SK-N-SH (cell line): ENCODE data around the gene CASKIN1.

Source experiments
- JUND ChIP-seq: IDR thresholded peaks from 2 replicates; pipeline ENCODE4 v1.4.0; 2012
- RAD21 ChIP-seq: IDR thresholded peaks from 2 replicates; pipeline ENCODE4 v1.6.1; 2012; ENCODE audit warnings: mild to moderate bottlenecking, low read length
- TAF1 ChIP-seq: IDR thresholded peaks from 2 replicates; pipeline ENCODE4 v1.6.1; 2012; ENCODE audit warnings: low read depth, mild to moderate bottlenecking, low read length, moderate library complexity, borderline replicate concordance
- YY1 ChIP-seq: IDR thresholded peaks from 2 replicates; pipeline ENCODE4 v1.4.0; 2012; ENCODE audit warnings: low read depth, mild to moderate bottlenecking
- TF ChIP-seq, protein P1 (sequence below): fragments of 200-600 bp; sonication (generic); IDR thresholded peaks from 2 replicates; pipeline ENCODE4 v1.6.1; 2017; ENCODE audit warnings: antibody characterized with exemption, mild to moderate bottlenecking, moderate library complexity
- TF ChIP-seq, protein P2 (sequence below): fragments of 150-350 bp; IDR thresholded peaks from 2 replicates; pipeline ENCODE4 v1.6.1; 2017; ENCODE audit warnings: antibody characterized with exemption, low read length, low read depth, borderline replicate concordance

DNA sequence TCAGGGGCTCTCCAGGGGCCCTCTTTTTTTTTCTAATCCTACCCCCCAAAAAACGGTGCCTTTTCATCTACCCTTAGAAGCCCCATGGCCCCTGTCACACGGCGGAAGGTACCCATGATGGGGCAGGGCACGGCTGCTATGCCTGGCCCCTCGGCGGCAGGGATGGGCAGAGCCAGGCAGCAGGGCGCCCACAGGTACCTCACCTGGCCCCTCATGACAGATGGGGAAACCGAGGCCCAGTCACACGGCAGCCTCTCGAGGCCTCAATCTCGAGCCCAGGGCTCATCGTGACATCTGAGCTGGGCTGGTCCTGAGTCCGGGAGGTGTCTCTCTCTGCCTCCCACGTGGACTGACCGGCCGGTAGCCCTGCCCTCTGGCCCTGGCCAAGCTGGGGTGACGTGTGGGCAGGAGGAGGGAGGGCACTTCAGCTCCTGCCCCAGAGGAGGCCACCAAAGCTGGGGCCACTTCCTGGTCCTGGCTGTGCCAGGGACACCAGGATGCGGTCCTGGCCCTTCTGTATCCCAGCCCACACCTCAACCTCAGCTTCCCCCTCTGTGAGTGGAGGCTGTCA is 29.3 kb downstream of the CASKIN1 start:
- TF ChIP-seq, protein P1, sequence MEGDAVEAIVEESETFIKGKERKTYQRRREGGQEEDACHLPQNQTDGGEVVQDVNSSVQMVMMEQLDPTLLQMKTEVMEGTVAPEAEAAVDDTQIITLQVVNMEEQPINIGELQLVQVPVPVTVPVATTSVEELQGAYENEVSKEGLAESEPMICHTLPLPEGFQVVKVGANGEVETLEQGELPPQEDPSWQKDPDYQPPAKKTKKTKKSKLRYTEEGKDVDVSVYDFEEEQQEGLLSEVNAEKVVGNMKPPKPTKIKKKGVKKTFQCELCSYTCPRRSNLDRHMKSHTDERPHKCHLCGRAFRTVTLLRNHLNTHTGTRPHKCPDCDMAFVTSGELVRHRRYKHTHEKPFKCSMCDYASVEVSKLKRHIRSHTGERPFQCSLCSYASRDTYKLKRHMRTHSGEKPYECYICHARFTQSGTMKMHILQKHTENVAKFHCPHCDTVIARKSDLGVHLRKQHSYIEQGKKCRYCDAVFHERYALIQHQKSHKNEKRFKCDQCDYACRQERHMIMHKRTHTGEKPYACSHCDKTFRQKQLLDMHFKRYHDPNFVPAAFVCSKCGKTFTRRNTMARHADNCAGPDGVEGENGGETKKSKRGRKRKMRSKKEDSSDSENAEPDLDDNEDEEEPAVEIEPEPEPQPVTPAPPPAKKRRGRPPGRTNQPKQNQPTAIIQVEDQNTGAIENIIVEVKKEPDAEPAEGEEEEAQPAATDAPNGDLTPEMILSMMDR, result no peak
- TF ChIP-seq TAF1 (no peak), RAD21 (no peak), YY1 (no peak), JUND (no peak)
- TF ChIP-seq, protein P2, sequence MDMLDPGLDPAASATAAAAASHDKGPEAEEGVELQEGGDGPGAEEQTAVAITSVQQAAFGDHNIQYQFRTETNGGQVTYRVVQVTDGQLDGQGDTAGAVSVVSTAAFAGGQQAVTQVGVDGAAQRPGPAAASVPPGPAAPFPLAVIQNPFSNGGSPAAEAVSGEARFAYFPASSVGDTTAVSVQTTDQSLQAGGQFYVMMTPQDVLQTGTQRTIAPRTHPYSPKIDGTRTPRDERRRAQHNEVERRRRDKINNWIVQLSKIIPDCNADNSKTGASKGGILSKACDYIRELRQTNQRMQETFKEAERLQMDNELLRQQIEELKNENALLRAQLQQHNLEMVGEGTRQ, result no peak
